Keratinocyte (primary cell): ENCODE measurements around the gene AP3B1. TPM values are rescaled to one million over a fixed set of nuclear protein-coding genes. Genes with fewer than 3 reads are reported as not detected.
A peak's percentile ranks its signal among the peaks of the same experiment; 100 is the strongest.

Source experiments
- DNase-seq: peaks from one replicate; pipeline ENCODE4 v3.0.0-alpha.2; 2011; ENCODE audit warnings: low read depth, missing footprints, low spot score
- FAIRE-seq: peaks from 2 replicates; lab custom pipeline; 2011; peaks lifted over from hg19 to GRCh38; lab: Jason Lieb, UNC
- H2AFZ ChIP-seq: 2 replicates; pipeline ENCODE4 v1.6.0; 2012; ENCODE audit warnings: low read length, control low read depth, inconsistent platforms; ENCODE audit not compliant: control insufficient read depth
- H3K27ac ChIP-seq: 2 replicates; pipeline ENCODE4 v1.5.1; 2011; ENCODE audit warnings: low read length; ENCODE audit not compliant: control insufficient read depth, insufficient read depth
- H3K27me3 ChIP-seq: 3 replicates; pipeline ENCODE4 v1.6.0; 2011; ENCODE audit warnings: low read length; ENCODE audit not compliant: control insufficient read depth, insufficient read depth; ENCODE audit errors: extremely low read depth
- H3K36me3 ChIP-seq, 2 experiments: 2 replicates in 1 of 2; 3 replicates in 1 of 2; pipeline ENCODE4 v1.5.1; 2011; ENCODE audit warnings: low read length in 2 of 2, mild to moderate bottlenecking in 1 of 2; ENCODE audit not compliant: control insufficient read depth in 2 of 2, insufficient read depth in 2 of 2; ENCODE audit errors: extremely low read depth in 1 of 2
- H3K4me1 ChIP-seq: 3 replicates; pipeline ENCODE4 v1.5.1; 2011; ENCODE audit warnings: low read length; ENCODE audit not compliant: control insufficient read depth, insufficient read depth; ENCODE audit errors: extremely low read depth
- H3K4me2 ChIP-seq: 3 replicates; pipeline ENCODE4 v1.6.0; 2011; ENCODE audit warnings: low read depth, low read length; ENCODE audit not compliant: control insufficient read depth, insufficient read depth; ENCODE audit errors: extremely low read depth
- H3K4me3 ChIP-seq, 3 experiments: fragments of 200-600 bp in 1 of 3; sonication (generic) in 1 of 3; 2 replicates in 2 of 3; 3 replicates in 1 of 3; pipeline ENCODE4 v1.5.1; 2011 to 2016; ENCODE audit warnings: low read length in 3 of 3, mild to moderate bottlenecking in 3 of 3, control low read depth in 2 of 3, inconsistent platforms in 1 of 3, low read depth in 1 of 3, mixed read lengths in 1 of 3, mixed run types in 1 of 3, moderate library complexity in 1 of 3; ENCODE audit not compliant: control insufficient read depth in 2 of 3, insufficient read depth in 2 of 3; ENCODE audit errors: extremely low read depth in 1 of 3
- H3K79me2 ChIP-seq: 2 replicates; pipeline ENCODE4 v1.6.0; 2012; ENCODE audit warnings: low read length; ENCODE audit not compliant: control insufficient read depth, insufficient read depth
- H3K9ac ChIP-seq: 3 replicates; pipeline ENCODE4 v1.6.0; 2011; ENCODE audit warnings: low read length; ENCODE audit not compliant: control insufficient read depth, insufficient read depth; ENCODE audit errors: extremely low read depth
- H3K9me1 ChIP-seq: 3 replicates; pipeline ENCODE4 v1.6.0; 2011; ENCODE audit warnings: low read length; ENCODE audit not compliant: control insufficient read depth, insufficient read depth; ENCODE audit errors: extremely low read depth
- H3K9me3 ChIP-seq: 2 replicates; pipeline ENCODE4 v1.5.1; 2012; ENCODE audit warnings: low read depth, low read length; ENCODE audit not compliant: control insufficient read depth
- H4K20me1 ChIP-seq: 3 replicates; pipeline ENCODE4 v1.6.0; 2011; ENCODE audit warnings: low read length; ENCODE audit not compliant: control insufficient read depth, insufficient read depth; ENCODE audit errors: extremely low read depth
- CTCF ChIP-seq, 3 experiments: IDR thresholded peaks in 1 of 3; conservative IDR thresholded peaks in 1 of 3; optimal IDR thresholded peaks in 1 of 3; 2 replicates in 2 of 3; 3 replicates in 1 of 3; pipeline versions ENCODE3 to v1.5.1; 2011; ENCODE audit warnings: low read length in 3 of 3, mild to moderate bottlenecking in 3 of 3, moderate library complexity in 2 of 3, control low read depth in 1 of 3, inconsistent platforms in 1 of 3; ENCODE audit not compliant: insufficient read depth in 2 of 3; ENCODE audit errors: extremely low read depth in 1 of 3
- EZH2 ChIP-seq: IDR thresholded peaks from one replicate; pipeline ENCODE4 v1.6.1; 2012; ENCODE audit warnings: inconsistent platforms, mild to moderate bottlenecking, low read length, moderate library complexity
- dilution Hi-C: fragments of 300-500 bp; cut with MboI; formaldehyde crosslinking; loops from one replicate; pipeline ENCODE4 v1.7.0; 2020; ENCODE audit warnings: low sequenced_read_pairs; ENCODE audit not compliant: extremely low pct_ligation_motif_present
- polyA plus RNA-seq, 5 experiments: library from polyadenylated mRNA; depleted of rRNA in 3 of 5; stranded (reverse) in 3 of 5; stranded (forward) in 1 of 5; unstranded in 1 of 5; fragments of >200 nt; gene quantifications; 1 replicate in 1 of 5; 2 replicates in 3 of 5; 3 replicates in 1 of 5; pipeline versions ENCODE4 v1.2.1 to v1.2.3, GENCODE V29; 2011 to 2012; ENCODE audit warnings: missing spikeins in 2 of 5, low read depth in 1 of 5, low replicate concordance in 1 of 5

AP3B1 gene
- polyA plus RNA-seq, 1 donor (not counting 4 experiments of a cell fraction or from before 2014, with no cell fraction given): 65.1 TPM

- peaks cover 0 to 3% of the 10 kb centered on the region in 2 experiments for H3K36me3 ChIP-seq
- H3K4me2 ChIP-seq: no peak overlapping the region
- no peaks in the 10 kb centered on the region for H3K9me1 ChIP-seq
- no peaks in the 10 kb centered on the region for H4K20me1 ChIP-seq
- peak; percentile 51 for FAIRE-seq
- no peak overlapping the region for H2AFZ ChIP-seq
- dilution Hi-C loops: no loop called here
- H3K4me1 ChIP-seq: no peaks in the 10 kb centered on the region
- H3K4me3 ChIP-seq: no peak overlapping the region
- H3K9ac ChIP-seq: no peak overlapping the region
- no peaks in the 10 kb centered on the region for H3K79me2 ChIP-seq
- DNase-seq: no peak
- no peaks in the 10 kb centered on the region for H3K27me3 ChIP-seq
- TF ChIP-seq CTCF (optimal IDR thresholded peaks at IDR 0.05 in 1 of 3, IDR thresholded peaks at IDR 0.05 in 1 of 3, conservative IDR thresholded peaks at IDR 0.05 in 1 of 3; ENCODE audit: extremely low read depth in 1 of 3, insufficient read depth in 2 of 3, low read length in 3 of 3) (no peak), EZH2 (no peak)
- H3K27ac ChIP-seq: no peak overlapping the region
- H3K9me3 ChIP-seq: no peaks in the 10 kb centered on the region
Measured at GRCh38 chr5:78137290-78137689, 157.2 kb downstream of the AP3B1 start.

GRCh38 chr5:78133423-78133822 lies 161.1 kb downstream of the AP3B1 start:
- no peak overlapping the region for H3K4me2 ChIP-seq
- no peaks in the 10 kb centered on the region for H3K4me1 ChIP-seq
- no peak overlapping the region for H3K4me3 ChIP-seq
- peaks cover 0 to 3% of the 10 kb centered on the region in 2 experiments for H3K36me3 ChIP-seq
- H3K9me3 ChIP-seq: no peaks in the 10 kb centered on the region
- H3K27me3 ChIP-seq: no peaks in the 10 kb centered on the region
- H2AFZ ChIP-seq: no peak overlapping the region
- dilution Hi-C loops: no loop called here
- H3K27ac ChIP-seq: no peak overlapping the region
- H4K20me1 ChIP-seq: no peaks in the 10 kb centered on the region
- H3K9ac ChIP-seq: no peak overlapping the region
- no peaks in the 10 kb centered on the region for H3K9me1 ChIP-seq
- H3K79me2 ChIP-seq: no peaks in the 10 kb centered on the region
- FAIRE-seq: no peak
- TF ChIP-seq CTCF (optimal IDR thresholded peaks at IDR 0.05 in 1 of 3, IDR thresholded peaks at IDR 0.05 in 1 of 3, conservative IDR thresholded peaks at IDR 0.05 in 1 of 3; ENCODE audit: extremely low read depth in 1 of 3, insufficient read depth in 2 of 3, low read length in 3 of 3): no peak
- TF ChIP-seq EZH2: no peak
- DNase-seq: no peak
